Measurements from ENCODE around the gene SPG7. TPM values are rescaled to one million over a fixed set of nuclear protein-coding genes. Genes with fewer than 3 reads are reported as not detected.

The SPG7 gene
- total RNA-seq, 3 donors from 2014 or later (not counting 1 experiment from before 2014, with no cell fraction given): 142 to 195 (median 180) TPM

DNA sequence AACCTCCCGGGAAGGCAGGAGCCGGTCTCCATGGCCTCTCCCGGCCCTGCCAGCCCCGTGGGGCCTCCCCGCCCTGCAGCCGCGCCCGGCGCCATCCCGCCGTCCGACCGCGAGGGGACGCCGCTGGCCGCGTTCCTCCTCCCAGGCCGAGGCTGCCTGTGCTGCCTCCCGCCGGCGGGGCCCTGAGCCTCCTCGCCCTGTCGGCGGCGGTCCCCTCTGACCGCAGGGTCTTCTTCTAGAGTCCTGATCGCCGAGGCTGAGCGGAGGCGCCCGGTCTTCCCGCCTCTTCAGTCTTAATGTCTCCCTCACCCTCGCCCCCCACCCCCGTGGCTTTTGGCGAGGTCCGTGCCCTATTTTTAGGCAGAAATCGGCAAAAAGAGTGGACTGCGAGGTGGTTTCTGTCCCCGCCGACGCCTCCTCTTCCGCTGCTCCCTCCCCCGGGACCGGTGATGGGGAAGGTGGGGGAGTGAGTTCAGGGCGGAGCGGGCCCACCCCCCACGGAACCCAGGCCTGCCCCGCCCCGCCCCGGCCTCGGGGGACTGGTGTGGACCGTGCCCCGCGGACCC lies 66.6 kb downstream of the SPG7 start:
- H3K4me1 Mint-ChIP-seq: peaks cover 0 to 11% of the 10 kb centered on the region in 2 donors
- no peaks in the 10 kb centered on the region for H3K9me3 Mint-ChIP-seq
- DNase-seq (peak; percentile 45 to 73), ATAC-seq (peak; percentile 56 to 80 (median 80))
- intact Hi-C loops (cut with micrococcal nuclease): no loop called here
- no peaks in the 10 kb centered on the region for H3K36me3 Mint-ChIP-seq
- no peak overlapping the region for H3K27ac Mint-ChIP-seq
- TF ChIP-seq, protein P1, sequence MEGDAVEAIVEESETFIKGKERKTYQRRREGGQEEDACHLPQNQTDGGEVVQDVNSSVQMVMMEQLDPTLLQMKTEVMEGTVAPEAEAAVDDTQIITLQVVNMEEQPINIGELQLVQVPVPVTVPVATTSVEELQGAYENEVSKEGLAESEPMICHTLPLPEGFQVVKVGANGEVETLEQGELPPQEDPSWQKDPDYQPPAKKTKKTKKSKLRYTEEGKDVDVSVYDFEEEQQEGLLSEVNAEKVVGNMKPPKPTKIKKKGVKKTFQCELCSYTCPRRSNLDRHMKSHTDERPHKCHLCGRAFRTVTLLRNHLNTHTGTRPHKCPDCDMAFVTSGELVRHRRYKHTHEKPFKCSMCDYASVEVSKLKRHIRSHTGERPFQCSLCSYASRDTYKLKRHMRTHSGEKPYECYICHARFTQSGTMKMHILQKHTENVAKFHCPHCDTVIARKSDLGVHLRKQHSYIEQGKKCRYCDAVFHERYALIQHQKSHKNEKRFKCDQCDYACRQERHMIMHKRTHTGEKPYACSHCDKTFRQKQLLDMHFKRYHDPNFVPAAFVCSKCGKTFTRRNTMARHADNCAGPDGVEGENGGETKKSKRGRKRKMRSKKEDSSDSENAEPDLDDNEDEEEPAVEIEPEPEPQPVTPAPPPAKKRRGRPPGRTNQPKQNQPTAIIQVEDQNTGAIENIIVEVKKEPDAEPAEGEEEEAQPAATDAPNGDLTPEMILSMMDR (IDR thresholded peaks at IDR 0.05): peak; percentile 49
- Histone ChIP-seq H3K9me3 (ENCODE audit: control insufficient read depth, insufficient read depth, low read length) (peaks cover 4% of the 10 kb centered on the region), H3K36me3 (ENCODE audit: control insufficient read depth, insufficient read depth, low read length) (no peaks in the 10 kb centered on the region), H3K27ac (ENCODE audit: low read length) (no peak overlapping the region), H3K4me3 (ENCODE audit: low read length) (peak overlapping the region; percentile 14), H3K27me3 (ENCODE audit: control insufficient read depth, insufficient read depth, low read length) (peaks cover 14% of the 10 kb centered on the region), H3K4me1 (ENCODE audit: control insufficient read depth, insufficient read depth, low read length) (peaks cover 21% of the 10 kb centered on the region)
- H3K27me3 Mint-ChIP-seq (ENCODE audit: low read depth in 2 of 2): peaks cover 22 to 26% of the 10 kb centered on the region in 2 donors
- WGBS (ENCODE audit: insufficient coverage): 2% methylated on average over 55 of the region's 55 CpGs
- peak overlapping the region; percentile 45 for H3K4me3 Mint-ChIP-seq

DNA sequence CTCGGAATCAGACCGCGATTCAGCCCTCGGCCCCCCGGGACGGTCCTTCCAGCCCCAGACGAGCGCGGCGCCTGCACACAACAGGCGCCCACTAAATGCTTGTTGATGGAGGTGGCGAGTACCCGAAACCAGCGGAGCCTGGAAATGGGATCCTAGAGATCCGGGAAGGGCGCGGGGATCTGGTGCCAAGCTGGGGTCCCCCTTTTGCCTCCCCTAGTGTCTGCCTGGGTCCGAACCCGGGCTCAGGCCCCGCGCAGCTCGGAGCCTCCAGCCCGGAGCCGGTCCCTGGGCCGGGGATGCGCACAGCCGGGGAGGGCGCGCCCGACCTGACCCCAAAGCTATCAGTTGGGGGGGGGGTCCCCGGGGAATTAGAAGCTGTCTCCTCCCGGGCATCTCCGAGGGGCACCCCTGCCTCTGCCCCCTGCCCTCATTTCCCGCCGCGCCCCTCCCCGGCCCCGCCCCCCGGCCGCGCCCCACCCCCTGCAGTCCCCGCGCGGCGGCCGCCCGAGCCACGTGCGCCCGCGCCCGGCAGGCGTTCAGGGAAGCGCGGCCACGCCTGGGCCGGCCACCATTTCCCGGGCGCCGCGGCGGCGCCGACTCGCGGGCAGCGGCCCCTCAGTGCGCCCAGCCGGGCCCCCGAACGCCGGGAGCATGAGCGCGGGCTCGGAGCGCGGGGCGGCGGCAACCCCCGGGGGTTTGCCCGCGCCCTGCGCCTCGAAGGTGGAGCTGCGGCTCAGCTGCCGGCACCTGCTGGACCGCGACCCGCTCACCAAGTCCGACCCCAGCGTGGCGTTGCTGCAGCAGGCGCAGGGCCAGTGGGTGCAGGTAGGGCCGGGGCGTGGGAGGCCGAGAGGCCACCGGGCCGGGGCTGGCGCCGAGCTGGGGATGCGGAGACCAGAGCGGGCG lies 67.3 kb downstream of the SPG7 start, which contains the start of gene CPNE7:
TSS of gene CPNE7 (plus strand) at position 512 of the 906 bp plus-strand sequence. CDS start at position 652, 140 bp downstream.
- Histone ChIP-seq H3K4me3 (ENCODE audit: low read length) (peak within 1 kb of the TSS; percentile 14), H3K27ac (ENCODE audit: low read length) (no peak within 1 kb of the TSS), H3K9me3 (ENCODE audit: control insufficient read depth, insufficient read depth, low read length) (peaks cover 4% of the 10 kb centered on the region), H3K36me3 (ENCODE audit: control insufficient read depth, insufficient read depth, low read length) (no peaks in the 10 kb centered on the region), H3K4me1 (ENCODE audit: control insufficient read depth, insufficient read depth, low read length) (peaks cover 21% of the 10 kb centered on the region), H3K27me3 (ENCODE audit: control insufficient read depth, insufficient read depth, low read length) (peaks cover 14% of the 10 kb centered on the region)
- Mint-ChIP-seq H3K36me3 (no peaks in the 10 kb centered on the region), H3K27me3 (ENCODE audit: low read depth in 2 of 2) (peaks cover 22 to 26% of the 10 kb centered on the region in 2 donors), H3K4me1 (peaks cover 0 to 11% of the 10 kb centered on the region in 2 donors), H3K4me3 (peak within 1 kb of the TSS; percentile 45), H3K9me3 (no peaks in the 10 kb centered on the region), H3K27ac (no peak within 1 kb of the TSS)
- DNase-seq (peak in 1 of 2 donors; percentile 53), ATAC-seq (peak in 2 of 3 donors; percentile 48 to 53)
- intact Hi-C loops (cut with micrococcal nuclease): no loop called here
- 1% methylated on average over 103 of the region's 103 CpGs for WGBS (ENCODE audit: insufficient coverage)
- TF ChIP-seq, protein P1 (IDR thresholded peaks at IDR 0.05): no peak

DNA sequence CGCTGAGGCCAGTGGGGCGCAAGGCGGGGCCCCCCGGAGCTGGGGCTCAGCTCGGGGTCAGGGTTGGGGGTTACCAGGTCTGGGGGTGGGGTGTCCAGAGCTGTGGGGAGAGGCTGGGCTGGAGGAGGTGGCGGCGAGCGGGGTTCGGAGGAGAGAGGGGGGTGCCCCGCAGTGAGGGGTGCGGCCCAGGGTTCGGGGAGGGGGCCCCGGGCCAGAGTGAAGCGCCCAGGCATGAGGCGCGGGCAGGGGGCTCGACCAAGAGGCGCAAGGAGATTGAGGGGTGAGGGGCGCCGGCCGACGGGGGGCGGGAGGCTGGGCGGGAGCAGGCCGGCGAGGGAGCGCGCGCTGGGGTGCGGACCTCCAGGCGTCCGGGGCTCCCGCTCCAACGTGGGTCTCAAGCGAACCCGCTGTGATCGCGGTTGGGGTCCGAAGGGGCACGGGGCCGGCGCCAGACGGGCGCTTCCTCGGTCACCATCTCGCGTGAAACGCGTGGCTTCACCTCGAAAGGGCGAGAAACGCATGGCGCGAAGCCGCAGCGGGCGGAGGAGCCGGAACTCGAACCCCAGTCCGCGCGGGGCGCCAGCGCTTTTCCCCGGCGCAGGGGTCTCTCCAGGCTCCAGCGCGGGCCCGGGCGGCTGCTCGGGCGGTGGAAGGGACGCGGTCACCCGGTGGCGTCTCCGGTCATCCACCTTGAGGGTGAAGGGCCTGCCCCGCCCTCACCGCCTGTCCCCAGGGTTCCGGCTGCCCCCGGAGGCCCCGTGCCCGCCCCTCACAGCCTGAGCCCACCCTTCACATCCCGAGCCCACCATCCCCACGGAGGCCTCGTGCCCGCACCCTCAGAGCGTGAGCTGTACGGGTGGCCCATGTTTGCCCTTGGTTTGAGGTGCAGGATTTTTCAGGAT lies 68.2 kb downstream of the SPG7 start:
- TF ChIP-seq, protein P1 (IDR thresholded peaks at IDR 0.05): no peak
- Mint-ChIP-seq H3K4me1 (peaks cover 0 to 9% of the 10 kb centered on the region in 2 donors), H3K36me3 (no peaks in the 10 kb centered on the region), H3K4me3 (no peak overlapping the region), H3K9me3 (no peaks in the 10 kb centered on the region), H3K27ac (no peak overlapping the region), H3K27me3 (ENCODE audit: low read depth in 2 of 2) (peaks cover 22 to 26% of the 10 kb centered on the region in 2 donors)
- intact Hi-C loops (cut with micrococcal nuclease): no loop called here
- H3K36me3 ChIP-seq (ENCODE audit: control insufficient read depth, insufficient read depth, low read length): no peaks in the 10 kb centered on the region
- WGBS (ENCODE audit: insufficient coverage): 51% methylated on average over 88 of the region's 89 CpGs
- ATAC-seq (no peak), DNase-seq (no peak)
- H3K9me3 ChIP-seq (ENCODE audit: control insufficient read depth, insufficient read depth, low read length): peaks cover 4% of the 10 kb centered on the region
- H3K4me1 ChIP-seq (ENCODE audit: control insufficient read depth, insufficient read depth, low read length): peaks cover 21% of the 10 kb centered on the region
- H3K4me3 ChIP-seq (ENCODE audit: low read length): no peak overlapping the region
- peaks cover 14% of the 10 kb centered on the region for H3K27me3 ChIP-seq (ENCODE audit: control insufficient read depth, insufficient read depth, low read length)
- no peak overlapping the region for H3K27ac ChIP-seq (ENCODE audit: low read length)

All from natural killer cell (primary cell).